Measurements from ENCODE around the gene MAPRE2.

The MAPRE2 gene

GRCh38 chr18:35024965-35025364 is 16.2 kb upstream of the MAPRE2 start:
- DNase-seq (ENCODE audit: low spot score), result no peak
- no peak for TF ChIP-seq CTCF (IDR thresholded peaks at IDR 0.05; ENCODE audit: extremely low read depth, missing control alignments)

GRCh38 chr18:35026407-35027061 is 14.7 kb upstream of the MAPRE2 start:
- TF ChIP-seq CTCF (IDR thresholded peaks at IDR 0.05; ENCODE audit: extremely low read depth, missing control alignments), result no peak

GRCh38 chr18:35027206-35027605 is 14.0 kb upstream of the MAPRE2 start:
- no peak for DNase-seq (ENCODE audit: low spot score)
- TF ChIP-seq CTCF (IDR thresholded peaks at IDR 0.05; ENCODE audit: extremely low read depth, missing control alignments), result no peak

More at GRCh38 chr18:35026407-35027061, 14.7 kb upstream of the MAPRE2 start:
- DNase-seq (ENCODE audit: low spot score), result no peak

- no peak for TF ChIP-seq CTCF (IDR thresholded peaks at IDR 0.05; ENCODE audit: extremely low read depth, missing control alignments)
- no peak for DNase-seq (ENCODE audit: low spot score)
Observed at GRCh38 chr18:35028536-35028935, 12.7 kb upstream of the MAPRE2 start.

- DNase-seq (ENCODE audit: low spot score), result no peak
- no peak for TF ChIP-seq CTCF (IDR thresholded peaks at IDR 0.05; ENCODE audit: extremely low read depth, missing control alignments)
Observed at GRCh38 chr18:35029103-35029502, 12.1 kb upstream of the MAPRE2 start.

GRCh38 chr18:35029770-35030169 is 11.4 kb upstream of the MAPRE2 start:
- no peak for DNase-seq (ENCODE audit: low spot score)
- no peak for TF ChIP-seq CTCF (IDR thresholded peaks at IDR 0.05; ENCODE audit: extremely low read depth, missing control alignments)

- no peak for TF ChIP-seq CTCF (IDR thresholded peaks at IDR 0.05; ENCODE audit: extremely low read depth, missing control alignments)
Observed at GRCh38 chr18:35030277-35030989, 10.8 kb upstream of the MAPRE2 start.

More at GRCh38 chr18:35030277-35030989, 10.8 kb upstream of the MAPRE2 start:
- DNase-seq (ENCODE audit: low spot score), result no peak

All from GM20000 (cell line).